Esophagus muscularis mucosa (tissue), 4 donors: ENCODE results near the gene NR2F1-AS1.

Source experiments
- CTCF ChIP-seq, 3 experiments: fragments of 200-600 bp in 2 of 3; fragments of 450-650 bp in 1 of 3; sonication (generic) in 2 of 3; IDR thresholded peaks; one replicate each; pipeline ENCODE4 v1.5.1; 2017 to 2019; ENCODE audit warnings: antibody characterized with exemption in 3 of 3, mild to moderate bottlenecking in 2 of 3, moderate library complexity in 1 of 3
- EP300 ChIP-seq: sonication (generic); formaldehyde crosslinking; IDR thresholded peaks from one replicate; pipeline ENCODE4 v1.6.1; 2017; ENCODE audit warnings: antibody characterized with exemption
- POLR2A ChIP-seq: fragments of 450-650 bp; IDR thresholded peaks from one replicate; pipeline ENCODE4 v1.6.1; 2017; ENCODE audit warnings: antibody characterized with exemption, moderate library complexity, mild to moderate bottlenecking, low read depth
- POLR2AphosphoS5 ChIP-seq, 2 donors: sonication (generic); formaldehyde crosslinking; IDR thresholded peaks; one replicate each; pipeline ENCODE4 v1.6.1; 2017; ENCODE audit warnings: antibody characterized with exemption in 2 of 2

GRCh38 chr5:93576994-93577853 lies 3.8 kb downstream of the NR2F1-AS1 start:
- no peak for TF ChIP-seq POLR2A
- TF ChIP-seq CTCF (IDR thresholded peaks at IDR 0.05) = no peak
- TF ChIP-seq EP300 = no peak
- TF ChIP-seq POLR2AphosphoS5 (IDR thresholded peaks at IDR 0.05) = no peak
